ENCODE data around the gene GNB1L.

- TF ChIP-seq POLR2AphosphoS5 (IDR thresholded peaks at IDR 0.05; ENCODE audit: borderline replicate concordance, low read depth, low read length) (no peak), EZH2 (IDR thresholded peaks at IDR 0.05) (no peak)
Observed at GRCh38 chr22:19818324-19819207, 36.1 kb downstream of the GNB1L start.

Measured in SK-N-MC (cell line).